Panc1 (cell line): ENCODE data around the gene DCAF8L2. TPM values are rescaled to one million over a fixed set of nuclear protein-coding genes. Genes with fewer than 3 reads are reported as not detected.

Source experiments
- ATAC-seq: fragments of 200-7000 bp; cut with Tn5 transposase; 2 replicates; pipeline ENCODE4 v1.9.1; 2020; ENCODE audit warnings: mild to moderate bottlenecking, moderate library complexity
- BruUV-seq: library from RNA; stranded (reverse); fragments of 400-500 nt; replicated peaks from 2 replicates; lab custom pipeline; 2021; lab: Mats Ljungman, UMichigan
- CTCF ChIA-PET: fragments of 300-600 bp; sonication (Branson Sonifier 250); formaldehyde crosslinking; loops from one replicate; lab custom pipeline; 2022; ENCODE audit warnings: antibody characterized with exemption; lab: Charles Lee
- POLR2A ChIA-PET: fragments of 300-600 bp; sonication (Branson Sonifier 250); formaldehyde crosslinking; loops from one replicate; lab custom pipeline; 2022; ENCODE audit warnings: antibody characterized with exemption; lab: Charles Lee
- DNase-seq: peaks from one replicate; pipeline ENCODE4 v3.0.0-alpha.2; 2010; ENCODE audit warnings: low read depth, low spot score
- H3K27ac ChIP-seq: 2 replicates; pipeline ENCODE4 v1.5.1; 2011; ENCODE audit warnings: mild to moderate bottlenecking, low read length, inconsistent platforms
- H3K27me3 ChIP-seq: fragments of 200-500 bp; sonication (Bioruptor generic); 2 replicates; pipeline ENCODE4 v1.6.0; 2014; ENCODE audit warnings: low read length, inconsistent platforms; ENCODE audit not compliant: control insufficient read depth, insufficient read depth
- H3K36me3 ChIP-seq: fragments of 200-500 bp; sonication (Bioruptor generic); 2 replicates; pipeline ENCODE4 v1.5.1; 2014; ENCODE audit warnings: inconsistent platforms, mild to moderate bottlenecking, low read length, moderate library complexity; ENCODE audit not compliant: control insufficient read depth, insufficient read depth
- H3K4me1 ChIP-seq: 2 replicates; pipeline ENCODE4 v1.5.1; 2011; ENCODE audit warnings: inconsistent platforms, mild to moderate bottlenecking, low read length, moderate library complexity; ENCODE audit not compliant: control insufficient read depth, insufficient read depth
- H3K4me3 ChIP-seq, 2 experiments: 2 replicates each; pipeline ENCODE4 v1.5.1; 2011 to 2012; ENCODE audit warnings: low read depth in 2 of 2, low read length in 2 of 2, mild to moderate bottlenecking in 2 of 2, inconsistent platforms in 1 of 2, moderate library complexity in 1 of 2
- H3K9me3 ChIP-seq: fragments of 200-500 bp; sonication (Bioruptor generic); 2 replicates; pipeline ENCODE4 v1.5.1; 2014; ENCODE audit warnings: low read depth, mild to moderate bottlenecking, inconsistent platforms, low read length, moderate library complexity; ENCODE audit not compliant: control insufficient read depth, insufficient read depth
- POLR2AphosphoS5 ChIP-seq: IDR thresholded peaks from 2 replicates; pipeline ENCODE4 v1.6.1; 2012; ENCODE audit warnings: mild to moderate bottlenecking, low read depth, low read length, moderate library complexity
- SIN3A ChIP-seq: IDR thresholded peaks from 2 replicates; pipeline ENCODE4 v1.6.1; 2012; ENCODE audit warnings: low read depth, mild to moderate bottlenecking, low read length, moderate library complexity, borderline replicate concordance; ENCODE audit not compliant: insufficient read depth
- TCF7L2 ChIP-seq: IDR thresholded peaks from 2 replicates; pipeline ENCODE4 v1.6.1; 2011; ENCODE audit warnings: mild to moderate bottlenecking, low read depth, low read length, inconsistent platforms
- in situ Hi-C: cut with HindIII; loops from 2 replicates; pipeline ENCODE4 v1.10.0; 2016; ENCODE audit warnings: low sequenced_read_pairs, low pct_unique_long_range_greater_than_20kb
- intact Hi-C: fragments of 100-400 bp; cut with micrococcal nuclease; formaldehyde crosslinking; loops from one replicate; pipeline ENCODE4 v1.10.0; 2022; ENCODE audit not compliant: unreplicated experiment
- total RNA-seq: library from RNA; stranded (reverse); gene quantifications from one replicate; pipeline ENCODE4 v1.2.1, GENCODE V29; 2021; ENCODE audit not compliant: unreplicated experiment
- TF ChIP-seq, protein P1 (sequence below), 2 experiments: IDR thresholded peaks; 2 replicates each; pipeline ENCODE4 v1.6.1; 2011 to 2012; ENCODE audit warnings: low read depth in 2 of 2, control low read depth in 1 of 2, low read length in 1 of 2, mild to moderate bottlenecking in 1 of 2, moderate library complexity in 1 of 2; ENCODE audit not compliant: insufficient read depth in 1 of 2
- TF ChIP-seq, protein P2 (sequence below): fragments of 450-650 bp; IDR thresholded peaks from 2 replicates; pipeline ENCODE4 v1.5.1; 2017; ENCODE audit warnings: mild to moderate bottlenecking

The DCAF8L2 gene
- total RNA-seq, 1 experiment from 2014 or later, result not detected

DNA sequence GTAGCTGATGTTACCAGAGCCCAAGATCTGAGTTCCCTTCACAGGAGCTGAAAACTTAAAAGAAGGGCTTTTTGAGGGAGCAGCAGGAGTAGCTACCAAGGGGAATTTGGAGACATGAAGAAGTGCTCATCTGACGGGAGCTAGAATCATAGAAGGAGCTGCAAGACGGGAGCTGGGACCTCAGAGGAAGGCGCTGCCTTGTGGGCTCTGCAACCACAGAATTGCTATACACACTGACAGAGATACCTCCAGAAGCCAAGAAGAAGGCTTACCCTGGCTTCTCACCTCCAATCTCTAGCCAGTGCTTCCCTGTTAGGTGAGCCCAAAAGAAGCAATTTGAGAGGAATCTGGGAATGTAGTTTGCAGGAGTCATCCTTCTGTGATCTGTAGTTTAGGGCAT, 35.9 kb downstream of the DCAF8L2 start:
- Histone ChIP-seq H3K36me3 (no peaks in the 10 kb centered on the region), H3K4me3 (no peak overlapping the region), H3K27me3 (no peaks in the 10 kb centered on the region), H3K9me3 (no peaks in the 10 kb centered on the region), H3K27ac (no peak overlapping the region), H3K4me1 (no peaks in the 10 kb centered on the region)
- BruUV-seq, result no TSS peak
- DNase-seq, result no peak
- POLR2A ChIA-PET, result no interaction called here
- in situ Hi-C loops (no loop called here), intact Hi-C loops (no loop called here)
- no peak for ATAC-seq
- TF ChIP-seq POLR2AphosphoS5 (no peak), TCF7L2 (no peak), SIN3A (no peak)
- TF ChIP-seq, protein P1, sequence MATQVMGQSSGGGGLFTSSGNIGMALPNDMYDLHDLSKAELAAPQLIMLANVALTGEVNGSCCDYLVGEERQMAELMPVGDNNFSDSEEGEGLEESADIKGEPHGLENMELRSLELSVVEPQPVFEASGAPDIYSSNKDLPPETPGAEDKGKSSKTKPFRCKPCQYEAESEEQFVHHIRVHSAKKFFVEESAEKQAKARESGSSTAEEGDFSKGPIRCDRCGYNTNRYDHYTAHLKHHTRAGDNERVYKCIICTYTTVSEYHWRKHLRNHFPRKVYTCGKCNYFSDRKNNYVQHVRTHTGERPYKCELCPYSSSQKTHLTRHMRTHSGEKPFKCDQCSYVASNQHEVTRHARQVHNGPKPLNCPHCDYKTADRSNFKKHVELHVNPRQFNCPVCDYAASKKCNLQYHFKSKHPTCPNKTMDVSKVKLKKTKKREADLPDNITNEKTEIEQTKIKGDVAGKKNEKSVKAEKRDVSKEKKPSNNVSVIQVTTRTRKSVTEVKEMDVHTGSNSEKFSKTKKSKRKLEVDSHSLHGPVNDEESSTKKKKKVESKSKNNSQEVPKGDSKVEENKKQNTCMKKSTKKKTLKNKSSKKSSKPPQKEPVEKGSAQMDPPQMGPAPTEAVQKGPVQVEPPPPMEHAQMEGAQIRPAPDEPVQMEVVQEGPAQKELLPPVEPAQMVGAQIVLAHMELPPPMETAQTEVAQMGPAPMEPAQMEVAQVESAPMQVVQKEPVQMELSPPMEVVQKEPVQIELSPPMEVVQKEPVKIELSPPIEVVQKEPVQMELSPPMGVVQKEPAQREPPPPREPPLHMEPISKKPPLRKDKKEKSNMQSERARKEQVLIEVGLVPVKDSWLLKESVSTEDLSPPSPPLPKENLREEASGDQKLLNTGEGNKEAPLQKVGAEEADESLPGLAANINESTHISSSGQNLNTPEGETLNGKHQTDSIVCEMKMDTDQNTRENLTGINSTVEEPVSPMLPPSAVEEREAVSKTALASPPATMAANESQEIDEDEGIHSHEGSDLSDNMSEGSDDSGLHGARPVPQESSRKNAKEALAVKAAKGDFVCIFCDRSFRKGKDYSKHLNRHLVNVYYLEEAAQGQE (IDR thresholded peaks at IDR 0.05; ENCODE audit: insufficient read depth in 1 of 2, low read depth in 2 of 2, low read length in 1 of 2), result no peak
- TF ChIP-seq, protein P2, sequence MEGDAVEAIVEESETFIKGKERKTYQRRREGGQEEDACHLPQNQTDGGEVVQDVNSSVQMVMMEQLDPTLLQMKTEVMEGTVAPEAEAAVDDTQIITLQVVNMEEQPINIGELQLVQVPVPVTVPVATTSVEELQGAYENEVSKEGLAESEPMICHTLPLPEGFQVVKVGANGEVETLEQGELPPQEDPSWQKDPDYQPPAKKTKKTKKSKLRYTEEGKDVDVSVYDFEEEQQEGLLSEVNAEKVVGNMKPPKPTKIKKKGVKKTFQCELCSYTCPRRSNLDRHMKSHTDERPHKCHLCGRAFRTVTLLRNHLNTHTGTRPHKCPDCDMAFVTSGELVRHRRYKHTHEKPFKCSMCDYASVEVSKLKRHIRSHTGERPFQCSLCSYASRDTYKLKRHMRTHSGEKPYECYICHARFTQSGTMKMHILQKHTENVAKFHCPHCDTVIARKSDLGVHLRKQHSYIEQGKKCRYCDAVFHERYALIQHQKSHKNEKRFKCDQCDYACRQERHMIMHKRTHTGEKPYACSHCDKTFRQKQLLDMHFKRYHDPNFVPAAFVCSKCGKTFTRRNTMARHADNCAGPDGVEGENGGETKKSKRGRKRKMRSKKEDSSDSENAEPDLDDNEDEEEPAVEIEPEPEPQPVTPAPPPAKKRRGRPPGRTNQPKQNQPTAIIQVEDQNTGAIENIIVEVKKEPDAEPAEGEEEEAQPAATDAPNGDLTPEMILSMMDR, result no peak
- CTCF ChIA-PET, result no interaction called here

DNA sequence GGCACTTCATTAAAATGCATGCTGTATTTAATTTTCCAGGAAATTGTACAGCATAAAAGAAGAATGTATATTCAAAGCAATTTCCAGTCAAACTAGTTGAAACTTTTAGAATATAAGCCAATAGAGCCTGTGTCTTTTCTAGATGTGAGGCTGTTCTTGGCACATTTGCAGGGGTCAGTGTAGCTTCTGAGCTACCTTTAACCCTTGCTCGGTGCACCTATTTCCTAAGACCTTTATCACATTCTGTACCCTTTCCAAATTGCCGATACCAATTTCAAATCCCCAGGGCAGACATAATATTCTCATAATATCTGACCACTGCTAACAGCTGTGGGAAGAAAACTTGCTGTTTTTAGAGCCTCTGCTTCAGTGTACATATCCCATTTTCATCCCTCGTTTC, 43.2 kb downstream of the DCAF8L2 start:
- TF ChIP-seq TCF7L2, result no peak
- TF ChIP-seq, protein P2, result no peak
- TF ChIP-seq SIN3A, result no peak
- in situ Hi-C loops, result no loop called here
- DNase-seq (no peak), ATAC-seq (no peak)
- CTCF ChIA-PET, result no interaction called here
- no peaks in the 10 kb centered on the region for H3K36me3 ChIP-seq
- H3K4me1 ChIP-seq, result no peaks in the 10 kb centered on the region
- no peak overlapping the region for H3K4me3 ChIP-seq
- BruUV-seq, result no TSS peak
- POLR2A ChIA-PET, result no interaction called here
- H3K9me3 ChIP-seq, result no peaks in the 10 kb centered on the region
- H3K27ac ChIP-seq, result no peak overlapping the region
- intact Hi-C loops, result no loop called here
- no peaks in the 10 kb centered on the region for H3K27me3 ChIP-seq
